HepG2 (cell line): Measurements from ENCODE around the gene PHF19. TPM values are rescaled to one million over a fixed set of nuclear protein-coding genes. Genes with fewer than 3 reads are reported as not detected.

ENCODE experiments used
- ATAC-seq: fragments of 200-7000 bp; cut with Tn5 transposase; 3 replicates; pipeline ENCODE4 v1.9.1; 2020; ENCODE audit warnings: mild to moderate bottlenecking, moderate library complexity
- BruUV-seq: library from RNA; stranded (reverse); fragments of 400-500 nt; replicated peaks from 2 replicates; lab custom pipeline; 2021; lab: Mats Ljungman, UMichigan
- CTCF ChIA-PET: fragments of 300-600 bp; formaldehyde crosslinking; extraction: SDS; loops from one replicate; lab custom pipeline; 2021; ENCODE audit warnings: low total read pairs, inconsistent platforms, low intra/inter-chr PET ratio; lab: Yijun Ruan, JAX
- POLR2A ChIA-PET: fragments of 350-600 bp; sonication (Branson Sonifier 250); formaldehyde crosslinking; loops from one replicate; lab custom pipeline; 2020; ENCODE audit warnings: antibody characterized with exemption, inconsistent platforms; lab: Yijun Ruan, JAX
- DNase-seq: peaks from one replicate; pipeline ENCODE4 v3.0.0-alpha.2; 2015; ENCODE audit warnings: low spot score
- FAIRE-seq: peaks from 3 replicates; lab custom pipeline; 2011; peaks lifted over from hg19 to GRCh38; lab: Jason Lieb, UNC
- H2AFZ ChIP-seq: one replicate; pipeline ENCODE4 v1.6.1; 2011; ENCODE audit warnings: low read length, inconsistent platforms
- H3K27ac ChIP-seq: fragments of 300-600 bp; 3 replicates; pipeline ENCODE4 v1.8.0; 2011; ENCODE audit warnings: mixed run types, mild to moderate bottlenecking, mixed read lengths, low read length, inconsistent platforms; ENCODE audit not compliant: insufficient read depth; ENCODE audit errors: extremely low read length
- H3K27me3 ChIP-seq, 2 experiments: fragments of 200-600 bp in 1 of 2; 2 replicates in 1 of 2; 3 replicates in 1 of 2; pipeline versions ENCODE4 v1.6.0 to v1.8.0; 2011; ENCODE audit warnings: low read length in 2 of 2, mild to moderate bottlenecking in 2 of 2, moderate library complexity in 2 of 2, inconsistent platforms in 1 of 2; ENCODE audit not compliant: insufficient read depth in 2 of 2, control insufficient read depth in 1 of 2
- H3K36me3 ChIP-seq, 2 experiments: fragments of 200-600 bp in 1 of 2; replicated peaks in 1 of 2; 2 replicates in 1 of 2; 3 replicates in 1 of 2; pipeline versions ENCODE4 v1.5.1 to v1.8.0; 2011; ENCODE audit warnings: low read length in 2 of 2, inconsistent platforms in 1 of 2; ENCODE audit not compliant: insufficient read depth in 2 of 2, control insufficient read depth in 1 of 2
- H3K4me1 ChIP-seq: 2 replicates; pipeline ENCODE4 v1.5.1; 2012; ENCODE audit warnings: low read length, inconsistent platforms; ENCODE audit not compliant: insufficient read depth
- H3K4me2 ChIP-seq: 2 replicates; pipeline ENCODE4 v1.6.0; 2011; ENCODE audit warnings: low read depth, low read length, inconsistent platforms
- H3K4me3 ChIP-seq, 3 experiments: fragments of 200-600 bp in 1 of 3; sonication (generic), shearing (Covaris generic) in 1 of 3; replicated peaks in 1 of 3; 2 replicates each; pipeline ENCODE4 v1.5.1; 2011 to 2016; ENCODE audit warnings: low read length in 3 of 3, inconsistent platforms in 2 of 3, low read depth in 2 of 3, mild to moderate bottlenecking in 2 of 3, control low read depth in 1 of 3, mixed read lengths in 1 of 3; ENCODE audit not compliant: insufficient read depth in 1 of 3
- H3K79me2 ChIP-seq: one replicate; pipeline ENCODE4 v1.6.1; 2011; ENCODE audit warnings: low read length, inconsistent platforms; ENCODE audit not compliant: insufficient read depth
- H3K9ac ChIP-seq: 2 replicates; pipeline ENCODE4 v1.6.0; 2011; ENCODE audit warnings: mild to moderate bottlenecking, low read depth, low read length, inconsistent platforms; ENCODE audit not compliant: insufficient read depth
- H3K9me3 ChIP-seq: 2 replicates; pipeline ENCODE4 v1.5.1; 2012; ENCODE audit warnings: mild to moderate bottlenecking, low read length
- H4K20me1 ChIP-seq: 2 replicates; pipeline ENCODE4 v1.6.0; 2011; ENCODE audit warnings: inconsistent platforms, mild to moderate bottlenecking, low read length, moderate library complexity; ENCODE audit not compliant: insufficient read depth
- AKNA ChIP-seq: sonication (generic); formaldehyde crosslinking; IDR thresholded peaks from 2 replicates; pipeline ENCODE4 v1.4.0; 2020; ENCODE audit warnings: missing genetic modification reagents, borderline replicate concordance
- ATF2 ChIP-seq: sonication (generic); formaldehyde crosslinking; IDR thresholded peaks from 2 replicates; pipeline ENCODE4 v1.4.0; 2020; ENCODE audit warnings: missing genetic modification reagents
- IRF9 ChIP-seq: sonication (generic); formaldehyde crosslinking; IDR thresholded peaks from 2 replicates; pipeline ENCODE4 v1.8.0; 2022; ENCODE audit warnings: missing genetic modification reagents, mild to moderate bottlenecking, borderline replicate concordance
- RELA ChIP-seq: sonication (generic); formaldehyde crosslinking; IDR thresholded peaks from 2 replicates; pipeline ENCODE4 v1.4.0; 2020; ENCODE audit warnings: missing genetic modification reagents
- TCF7L2 ChIP-seq: IDR thresholded peaks from 2 replicates; pipeline ENCODE4 v1.6.1; 2011; ENCODE audit warnings: mild to moderate bottlenecking, low read depth, low read length, moderate library complexity
- TP53 ChIP-seq: sonication (generic); formaldehyde crosslinking; conservative IDR thresholded peaks from 2 replicates; pipeline ENCODE4 v1.4.0; 2020; ENCODE audit warnings: missing genetic modification reagents
- YY1 ChIP-seq: IDR thresholded peaks from 2 replicates; pipeline ENCODE4 v1.6.1; 2011; ENCODE audit warnings: low read length, low read depth, moderate library complexity, mild to moderate bottlenecking; ENCODE audit not compliant: insufficient read depth, insufficient replicate concordance
- ZFP41 ChIP-seq: sonication (generic); formaldehyde crosslinking; IDR thresholded peaks from 2 replicates; pipeline ENCODE4 v1.4.0; 2020; ENCODE audit warnings: mild to moderate bottlenecking, missing genetic modification reagents, borderline replicate concordance
- ZNF24 ChIP-seq: fragments of 450-650 bp; IDR thresholded peaks from 2 replicates; pipeline ENCODE4 v1.6.1; 2017; ENCODE audit warnings: antibody characterized with exemption, mild to moderate bottlenecking
- ZNF558 ChIP-seq: sonication (generic); formaldehyde crosslinking; IDR thresholded peaks from 2 replicates; pipeline ENCODE4 v1.9.0; 2022; ENCODE audit warnings: mild to moderate bottlenecking, missing genetic modification reagents, borderline replicate concordance
- ZNF609 ChIP-seq: sonication (generic); formaldehyde crosslinking; IDR thresholded peaks from 2 replicates; pipeline ENCODE4 v1.4.0; 2020; ENCODE audit warnings: mild to moderate bottlenecking, missing genetic modification reagents, borderline replicate concordance
- ZNF768 ChIP-seq: sonication (generic); formaldehyde crosslinking; IDR thresholded peaks from 2 replicates; pipeline ENCODE4 v1.4.0; 2020; ENCODE audit warnings: missing genetic modification reagents
- ZNF850 ChIP-seq: sonication (generic); formaldehyde crosslinking; conservative IDR thresholded peaks from 2 replicates; pipeline ENCODE4 v1.9.0; 2021; ENCODE audit warnings: mild to moderate bottlenecking, missing genetic modification reagents
- WGBS: methylation state at CpG from one replicate; pipeline ENCODE4 v1.1.6; 2017; ENCODE audit warnings: low lambda C conversion rate; 5-methylcytosine and 5-hydroxymethylcytosine counted together
- in situ Hi-C: cut with HindIII; loops from 2 replicates; pipeline ENCODE4 v1.10.0; 2017; ENCODE audit warnings: low pct_unique_long_range_greater_than_20kb; ENCODE audit not compliant: extremely low pct_ligation_motif_present
- intact Hi-C: fragments of 100-400 bp; cut with micrococcal nuclease; formaldehyde crosslinking; loops from one replicate; pipeline ENCODE4 v1.10.0; 2022; ENCODE audit not compliant: unreplicated experiment
- polyA plus RNA-seq, 8 experiments: library from polyadenylated mRNA; depleted of rRNA in 3 of 8; stranded (reverse) in 7 of 8; unstranded in 1 of 8; fragments of >200 nt; fragmentation: Illumina TruSeq in 4 of 8; extraction: Trizol in 4 of 8; gene quantifications; 2 replicates each; pipeline versions ENCODE4 v1.2.1 to v1.2.3, GENCODE V29; 2011 to 2016; ENCODE audit warnings: low read depth in 4 of 8, missing spikeins in 1 of 8, mixed read lengths in 1 of 8; ENCODE audit not compliant: insufficient read depth in 1 of 8
- total RNA-seq, 5 experiments: library from RNA; depleted of rRNA; stranded (reverse); fragments of >200 nt; fragmentation: Illumina TruSeq; extraction: Trizol; gene quantifications; 2 replicates each; pipeline ENCODE4 v1.2.3, GENCODE V29; 2016; ENCODE audit warnings: low read depth in 1 of 5

PHF19 gene
- total and polyA plus RNA-seq, 2 of the 13 experiments (the other 11 are each of a cell fraction or from before 2014, with no cell fraction given) = 29.7 to 41.3 TPM

- no peak overlapping the region for H3K27ac ChIP-seq
- no peaks in the 10 kb centered on the region for H3K79me2 ChIP-seq
- WGBS = 52% methylated on average over 4 of the region's 4 CpGs
- H4K20me1 ChIP-seq = no peaks in the 10 kb centered on the region
- in situ Hi-C loops (no loop called here), intact Hi-C loops (no loop called here)
- DNase-seq (no peak), FAIRE-seq (no peak), ATAC-seq (peak; percentile 50)
- H3K4me1 ChIP-seq = peaks cover 13% of the 10 kb centered on the region
- H3K27me3 ChIP-seq = no peaks in the 10 kb centered on the region
- no peaks in the 10 kb centered on the region for H3K9me3 ChIP-seq
- H2AFZ ChIP-seq = no peak overlapping the region
- CTCF ChIA-PET = no interaction called here
- H3K4me2 ChIP-seq = no peak overlapping the region
- H3K4me3 ChIP-seq = no peak overlapping the region
- no TSS peak for BruUV-seq
- no peak overlapping the region for H3K9ac ChIP-seq
- POLR2A ChIA-PET = no interaction called here
- peaks cover 0 to 43% of the 10 kb centered on the region in 2 experiments; a peak in 3 of 5 replicates for H3K36me3 ChIP-seq
- TF ChIP-seq TCF7L2 (no peak), ZNF768 (CRISPR knock-in tag) (no peak), ZNF24 (no peak), ZNF850 (no peak), ZNF609 (no peak), ZFP41 (CRISPR knock-in tag) (no peak), TP53 (no peak), ZNF558 (CRISPR knock-in tag) (no peak), ATF2 (no peak), RELA (CRISPR knock-in tag) (no peak), YY1 (no peak), IRF9 (CRISPR knock-in tag) (no peak), AKNA (no peak)
Measured at GRCh38 chr9:120820095-120820494, 56.9 kb downstream of the PHF19 start.
